Stimulated activated naive CD4-positive, alpha-beta T cell (primary cell): ENCODE measurements around the gene MCRIP2.

Experiments used
- DNase-seq, 6 experiments: peaks; one replicate each; lab custom pipeline; 2025; lab: John Stamatoyannopoulos, UW

The MCRIP2 gene

GRCh38 chr16:648781-649589 is 7.4 kb downstream of the MCRIP2 start, which contains the start of gene WDR90:
WDR90 (plus strand) TSS chr16:649365; CDS start chr16:649417, 52 bp downstream.
- peak; percentile 83 to 92 (median 87) for DNase-seq

GRCh38 chr16:649631-650030 is 8.0 kb downstream of the MCRIP2 start:
- no peak for DNase-seq

DNA sequence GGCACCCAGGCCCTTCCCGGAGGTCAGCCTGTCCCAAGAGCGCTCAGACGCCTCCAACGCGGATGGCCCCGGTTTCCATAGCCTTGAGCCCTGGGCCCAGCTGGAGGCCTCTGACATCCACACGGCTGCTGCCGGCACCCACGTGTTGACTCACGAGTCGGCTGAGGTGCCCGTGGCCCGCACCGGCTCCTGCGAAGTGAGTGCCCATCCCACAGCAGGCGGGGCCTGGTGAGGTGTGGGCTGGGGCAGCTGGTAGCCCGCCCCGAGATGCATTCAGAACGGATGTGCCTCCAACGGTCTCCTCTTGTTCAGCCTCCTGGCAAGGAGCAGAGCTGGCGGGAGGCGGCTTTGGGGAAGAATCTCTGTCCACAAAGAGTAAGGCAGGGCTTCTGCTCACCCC is 10.2 kb downstream of the MCRIP2 start:
- DNase-seq: no peak

- DNase-seq: no peak
Observed at GRCh38 chr16:652454-653305, 11.1 kb downstream of the MCRIP2 start.

GRCh38 chr16:654034-654433 is 12.4 kb downstream of the MCRIP2 start:
- DNase-seq: no peak

GRCh38 chr16:657487-657886 is 15.9 kb downstream of the MCRIP2 start:
- no peak for DNase-seq

- no peak for DNase-seq
Observed at GRCh38 chr16:658679-659571, 17.3 kb downstream of the MCRIP2 start.

- DNase-seq: no peak
Observed at GRCh38 chr16:659618-660017, 18.0 kb downstream of the MCRIP2 start.

DNA sequence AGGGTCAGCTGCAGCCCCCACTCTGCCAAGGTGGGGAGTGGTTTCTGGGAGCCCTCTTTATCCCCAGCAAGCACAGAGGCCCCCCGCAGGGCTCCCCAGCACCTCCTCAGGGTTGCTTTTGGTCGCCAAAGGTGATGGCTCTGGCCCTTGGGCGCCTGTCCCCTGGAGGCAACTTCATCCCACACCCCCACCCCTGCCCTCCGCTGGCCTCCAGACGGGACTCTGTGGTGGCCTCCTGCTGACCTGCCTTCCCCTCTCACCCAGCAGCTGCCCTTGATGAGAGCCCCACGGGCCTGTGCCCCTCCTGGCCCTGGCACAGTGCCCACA is 18.5 kb downstream of the MCRIP2 start:
- no peak for DNase-seq

DNA sequence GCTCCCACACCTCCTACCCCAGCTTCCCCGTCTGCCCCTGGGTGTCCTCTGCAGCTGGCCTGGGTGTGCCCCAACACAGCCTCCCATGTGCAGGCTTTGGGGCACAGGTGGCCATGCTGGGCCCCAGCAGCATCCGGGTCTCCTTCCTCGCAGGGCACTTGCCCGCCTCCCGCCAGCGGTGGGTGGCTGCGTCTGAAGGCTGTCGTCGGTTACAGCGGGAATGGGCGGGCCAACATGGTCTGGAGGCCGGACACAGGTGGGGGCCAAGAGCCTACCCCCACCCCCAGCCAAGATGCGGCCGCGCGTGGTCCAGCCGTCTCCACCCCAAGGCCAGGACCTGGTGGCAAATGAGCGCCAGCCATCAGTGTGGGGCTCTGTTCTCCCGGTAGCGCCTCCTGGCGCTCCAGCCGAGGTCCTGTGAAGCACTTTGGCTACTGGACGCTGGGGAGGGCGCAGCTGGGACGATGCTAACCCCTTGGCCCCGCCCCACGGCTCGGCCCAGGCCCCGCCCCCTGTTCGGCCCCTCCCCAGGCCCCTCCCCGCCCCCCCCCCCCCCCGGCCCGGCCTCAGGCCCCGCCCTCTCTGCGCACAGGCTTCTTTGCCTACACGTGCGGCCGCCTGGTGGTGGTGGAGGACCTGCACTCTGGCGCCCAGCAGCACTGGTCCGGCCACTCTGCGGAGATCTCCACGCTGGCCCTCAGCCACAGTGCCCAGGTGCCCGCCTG is 19.0 kb downstream of the MCRIP2 start:
- peak; percentile 33 to 81 (median 70) for DNase-seq

GRCh38 chr16:661184-661821 is 19.7 kb downstream of the MCRIP2 start:
- no peak for DNase-seq

DNA sequence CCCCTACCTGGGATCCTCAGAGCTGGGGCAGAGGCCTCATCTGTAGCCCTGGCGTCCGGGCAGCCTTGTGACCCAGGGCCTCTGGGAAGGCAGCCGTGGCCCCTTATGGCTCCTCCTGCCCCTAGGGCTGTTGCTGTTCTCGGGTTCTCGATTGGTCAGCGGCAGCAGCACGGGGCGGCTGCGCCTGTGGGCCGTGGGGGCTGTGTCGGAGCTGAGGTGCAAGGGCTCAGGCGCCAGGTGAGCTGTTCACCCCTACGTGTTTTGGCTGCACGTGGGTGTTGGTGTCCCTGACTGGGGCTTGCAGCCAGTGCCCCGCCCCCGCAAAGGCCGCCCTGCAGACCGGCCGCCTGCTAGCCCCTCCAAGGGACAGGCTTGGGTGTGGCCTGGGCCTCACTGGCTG is 20.5 kb downstream of the MCRIP2 start:
- DNase-seq: no peak

GRCh38 chr16:662597-662996 is 21.0 kb downstream of the MCRIP2 start:
- DNase-seq: no peak

GRCh38 chr16:666572-666971 is 24.9 kb downstream of the MCRIP2 start:
- no peak for DNase-seq

DNA sequence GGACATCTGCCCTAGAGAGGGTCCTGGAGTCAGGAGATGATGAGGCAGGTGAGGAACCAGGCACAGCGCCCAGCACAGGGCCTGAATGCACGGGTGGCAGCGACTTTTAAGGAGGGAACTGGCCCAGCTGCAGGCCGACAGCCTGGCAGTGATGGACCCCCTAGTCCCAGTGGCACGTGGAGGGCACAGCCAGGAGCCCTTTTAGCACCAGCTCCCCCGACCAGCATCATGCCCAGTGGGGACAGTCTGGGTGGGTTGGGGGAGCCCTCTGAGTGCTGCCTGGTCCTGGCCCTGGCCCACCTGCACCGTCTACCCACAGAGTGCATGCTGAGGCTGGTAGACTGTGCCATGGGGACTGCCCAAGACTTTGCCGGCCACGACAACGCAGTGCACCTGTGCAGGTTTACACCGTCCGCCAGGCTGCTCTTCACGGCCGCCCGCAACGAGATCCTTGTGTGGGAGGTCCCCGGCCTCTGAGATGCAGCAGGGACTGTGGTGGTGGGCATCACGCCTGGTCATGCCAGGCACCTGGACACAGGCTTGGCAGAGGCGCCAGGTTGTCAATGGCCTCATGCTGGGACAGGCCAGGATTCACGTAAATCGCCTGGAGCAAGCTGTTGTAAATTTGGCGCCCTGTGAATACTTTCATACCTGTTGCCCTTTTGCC is 25.6 kb downstream of the MCRIP2 start:
- no peak for DNase-seq

- peak; percentile 71 to 88 (median 80) for DNase-seq
Observed at GRCh38 chr16:667780-668518, 26.3 kb downstream of the MCRIP2 start, which contains the start of gene RHOT2. RHOT2 (plus strand) TSS chr16:668132; CDS start chr16:668200, 68 bp downstream.

GRCh38 chr16:668519-669171 is 27.0 kb downstream of the MCRIP2 start:
- DNase-seq: peak in 2 of 6 experiments; percentile 32

DNA sequence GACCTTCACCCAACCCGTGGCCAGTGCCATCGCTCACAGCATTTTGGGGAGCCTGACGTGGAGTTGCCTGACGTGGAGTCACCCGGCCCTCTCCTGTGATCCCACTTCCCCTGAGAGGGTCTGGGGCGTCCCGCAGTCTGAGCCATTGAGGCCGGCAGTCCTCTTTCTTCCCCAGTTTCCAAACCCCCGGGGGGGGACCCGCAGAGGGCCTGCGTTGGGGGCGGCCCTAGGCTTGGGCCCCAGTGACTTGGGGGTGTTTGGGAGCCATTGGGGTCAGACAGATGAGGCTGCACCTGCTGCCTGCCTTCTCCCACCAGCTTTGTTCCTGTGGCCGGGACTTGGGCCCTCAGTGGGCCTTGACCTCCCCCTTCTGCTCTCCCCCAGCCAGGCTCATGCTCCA is 28.0 kb downstream of the MCRIP2 start:
- no peak for DNase-seq
